ENCODE measurements around the gene LY6G6C.

DNA sequence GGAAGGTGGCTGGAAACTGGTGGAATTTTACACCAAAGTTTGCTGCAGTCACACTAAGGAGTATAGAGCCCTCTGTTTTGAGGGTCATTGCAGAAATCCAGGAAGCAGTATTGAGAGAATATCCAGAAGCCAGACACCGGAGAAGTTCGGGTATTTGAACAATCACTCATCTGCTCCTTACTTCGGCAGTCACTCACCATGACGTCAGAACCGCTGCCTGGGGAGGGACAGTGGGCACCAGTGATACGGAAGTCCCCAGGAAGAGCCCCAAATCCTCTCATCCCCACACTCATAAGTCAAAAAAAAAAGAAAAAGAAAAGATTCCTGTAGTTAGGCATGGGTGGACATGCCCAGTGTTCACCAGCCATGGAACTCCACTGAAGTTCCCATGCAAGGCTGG lies 44.6 kb downstream of the LY6G6C start:
- TF ChIP-seq CTCF (IDR thresholded peaks at IDR 0.05) (no peak), EZH2 (IDR thresholded peaks at IDR 0.05; ENCODE audit: borderline replicate concordance, insufficient read depth, low read depth, low read length, poor library complexity, severe bottlenecking) (no peak)
